ENCODE results near the gene FST.

Gene FST

GRCh38 chr5:53488195-53488722, 7.8 kb downstream of the FST start:
- no peak for TF ChIP-seq CTCF (IDR thresholded peaks at IDR 0.05; ENCODE audit: borderline replicate concordance, insufficient read depth, low read depth, low read length)
- no peak overlapping the region for H3K4me3 ChIP-seq (ENCODE audit: low read depth, low read length)

- no peak overlapping the region for H3K4me3 ChIP-seq (ENCODE audit: low read depth, low read length)
These were observed 10.3 kb downstream of the FST start for GRCh38 chr5:53490747-53491146.

GRCh38 chr5:53501054-53501453, 20.6 kb downstream of the FST start:
- H3K4me3 ChIP-seq (ENCODE audit: low read depth, low read length), result no peak overlapping the region
- TF ChIP-seq CTCF (IDR thresholded peaks at IDR 0.05; ENCODE audit: borderline replicate concordance, insufficient read depth, low read depth, low read length), result no peak

More at GRCh38 chr5:53490747-53491146, 10.3 kb downstream of the FST start:
- no peak for TF ChIP-seq CTCF (IDR thresholded peaks at IDR 0.05; ENCODE audit: borderline replicate concordance, insufficient read depth, low read depth, low read length)

- no peak overlapping the region for H3K4me3 ChIP-seq (ENCODE audit: low read depth, low read length)
- TF ChIP-seq CTCF (IDR thresholded peaks at IDR 0.05; ENCODE audit: borderline replicate concordance, insufficient read depth, low read depth, low read length), result no peak
These were observed 23.3 kb downstream of the FST start for GRCh38 chr5:53503562-53504218.

- no peak overlapping the region for H3K4me3 ChIP-seq (ENCODE audit: low read depth, low read length)
- TF ChIP-seq CTCF (IDR thresholded peaks at IDR 0.05; ENCODE audit: borderline replicate concordance, insufficient read depth, low read depth, low read length), result no peak
These were observed 26.6 kb downstream of the FST start for GRCh38 chr5:53507013-53507412.

- no peak for TF ChIP-seq CTCF (IDR thresholded peaks at IDR 0.05; ENCODE audit: borderline replicate concordance, insufficient read depth, low read depth, low read length)
- no peak overlapping the region for H3K4me3 ChIP-seq (ENCODE audit: low read depth, low read length)
These were observed 27.7 kb downstream of the FST start for GRCh38 chr5:53508125-53508524.

GRCh38 chr5:53512539-53512938, 32.1 kb downstream of the FST start:
- TF ChIP-seq CTCF (IDR thresholded peaks at IDR 0.05; ENCODE audit: borderline replicate concordance, insufficient read depth, low read depth, low read length), result no peak
- H3K4me3 ChIP-seq (ENCODE audit: low read depth, low read length), result no peak overlapping the region
